D721Med (cell line): ENCODE measurements around the gene PDZD4.

ENCODE experiments used
- DNase-seq: peaks from one replicate; pipeline ENCODE4 v3.0.0; 2011; ENCODE audit warnings: low spot score; ENCODE audit not compliant: insufficient read length
- FAIRE-seq: peaks from 2 replicates; lab custom pipeline; 2011; peaks lifted over from hg19 to GRCh38; lab: Jason Lieb, UNC
- CTCF ChIP-seq: IDR thresholded peaks from 2 replicates; pipeline ENCODE4 v1.5.1; 2012; ENCODE audit warnings: mild to moderate bottlenecking, control low read depth; ENCODE audit not compliant: insufficient read depth; ENCODE audit errors: missing control alignments

PDZD4 gene

GRCh38 chrX:153805436-153805835, 24.9 kb downstream of the PDZD4 start:
- FAIRE-seq (no peak), DNase-seq (no peak)
- TF ChIP-seq CTCF: no peak

- FAIRE-seq: no peak
- TF ChIP-seq CTCF: no peak
- no peak for DNase-seq
These were observed 25.7 kb downstream of the PDZD4 start for GRCh38 chrX:153804621-153805020.

GRCh38 chrX:153804100-153804595, 26.2 kb downstream of the PDZD4 start:
- FAIRE-seq (no peak), DNase-seq (no peak)
- no peak for TF ChIP-seq CTCF

- no peak for TF ChIP-seq CTCF
- FAIRE-seq (no peak), DNase-seq (no peak)
These were observed 26.9 kb downstream of the PDZD4 start for GRCh38 chrX:153803211-153804099.

GRCh38 chrX:153802513-153803045, 27.8 kb downstream of the PDZD4 start:
- no peak for FAIRE-seq
- no peak for TF ChIP-seq CTCF
- DNase-seq: no peak

GRCh38 chrX:153801669-153802068, 28.7 kb downstream of the PDZD4 start:
- DNase-seq (no peak), FAIRE-seq (no peak)
- no peak for TF ChIP-seq CTCF

- no peak for TF ChIP-seq CTCF
- no peak for DNase-seq
- FAIRE-seq: no peak
These were observed 29.6 kb downstream of the PDZD4 start for GRCh38 chrX:153800746-153801145.
